MCF 10A (cell line): ENCODE data around the gene ENPP5. TPM values are rescaled to one million over a fixed set of nuclear protein-coding genes. Genes with fewer than 3 reads are reported as not detected.
"Not testable (repeated sequence)": the region's sequence is repeated elsewhere in the genome, so short reads cannot be mapped to it uniquely, and the experiment has no call there.

ENCODE experiments used
- BruUV-seq: library from RNA; stranded (reverse); fragments of 400-500 nt; replicated peaks from 2 replicates; lab custom pipeline; 2021; lab: Mats Ljungman, UMichigan
- CTCF ChIA-PET: fragments of 300-600 bp; sonication (Branson Sonifier 250); formaldehyde crosslinking; extraction: SDS; loops from one replicate; lab custom pipeline; 2021; ENCODE audit warnings: antibody characterized with exemption, inconsistent platforms; lab: Yijun Ruan, JAX
- POLR2A ChIA-PET: fragments of 300-600, 350-650 bp; sonication (Branson Sonifier 250); formaldehyde crosslinking; extraction: SDS; loops from one replicate; lab custom pipeline; 2020; ENCODE audit warnings: antibody characterized with exemption, inconsistent platforms; lab: Yijun Ruan, JAX
- DNase-seq: peaks from one replicate; pipeline ENCODE4 v3.0.0-alpha.2; 2018; ENCODE audit not compliant: unreplicated experiment
- H3K27ac Mint-ChIP-seq: one replicate; pipeline ENCODE4 v1.8.0; 2022; ENCODE audit warnings: mild to moderate bottlenecking, low read depth, mixed read lengths; ENCODE audit not compliant: unreplicated experiment
- H3K27me3 Mint-ChIP-seq: one replicate; pipeline ENCODE4 v1.8.0; 2022; ENCODE audit warnings: mixed read lengths; ENCODE audit not compliant: insufficient read depth, unreplicated experiment
- H3K36me3 Mint-ChIP-seq: one replicate; pipeline ENCODE4 v1.8.0; 2022; ENCODE audit warnings: mild to moderate bottlenecking, moderate library complexity, mixed read lengths; ENCODE audit not compliant: insufficient read depth, unreplicated experiment
- H3K4me1 Mint-ChIP-seq: one replicate; pipeline ENCODE4 v1.8.0; 2022; ENCODE audit warnings: mixed read lengths; ENCODE audit not compliant: insufficient read depth, unreplicated experiment
- H3K4me3 Mint-ChIP-seq: one replicate; pipeline ENCODE4 v1.8.0; 2022; ENCODE audit warnings: mild to moderate bottlenecking, moderate library complexity, mixed read lengths; ENCODE audit not compliant: unreplicated experiment
- H3K9me3 Mint-ChIP-seq: one replicate; pipeline ENCODE4 v1.8.0; 2022; ENCODE audit warnings: mixed read lengths; ENCODE audit not compliant: unreplicated experiment
- intact Hi-C: fragments of 100-400 bp; cut with micrococcal nuclease; formaldehyde crosslinking; loops from 2 replicates; pipeline ENCODE4 v1.14.1; 2022
- total RNA-seq: library from RNA; stranded (reverse); gene quantifications from 2 replicates; pipeline ENCODE4 v1.2.3, GENCODE V29; 2022
- TF ChIP-seq, protein P1 (sequence below): fragments of 200-600 bp; IDR thresholded peaks from one replicate; pipeline ENCODE4 v1.8.0; 2022; ENCODE audit warnings: antibody characterized with exemption, mild to moderate bottlenecking; ENCODE audit not compliant: unreplicated experiment

Gene ENPP5
- total RNA-seq, 1 experiment from 2014 or later, result 0.07 TPM

- intact Hi-C loops, result no loop called here
- peaks cover 37% of the 10 kb centered on the region for H3K27me3 Mint-ChIP-seq
- TF ChIP-seq, protein P1, sequence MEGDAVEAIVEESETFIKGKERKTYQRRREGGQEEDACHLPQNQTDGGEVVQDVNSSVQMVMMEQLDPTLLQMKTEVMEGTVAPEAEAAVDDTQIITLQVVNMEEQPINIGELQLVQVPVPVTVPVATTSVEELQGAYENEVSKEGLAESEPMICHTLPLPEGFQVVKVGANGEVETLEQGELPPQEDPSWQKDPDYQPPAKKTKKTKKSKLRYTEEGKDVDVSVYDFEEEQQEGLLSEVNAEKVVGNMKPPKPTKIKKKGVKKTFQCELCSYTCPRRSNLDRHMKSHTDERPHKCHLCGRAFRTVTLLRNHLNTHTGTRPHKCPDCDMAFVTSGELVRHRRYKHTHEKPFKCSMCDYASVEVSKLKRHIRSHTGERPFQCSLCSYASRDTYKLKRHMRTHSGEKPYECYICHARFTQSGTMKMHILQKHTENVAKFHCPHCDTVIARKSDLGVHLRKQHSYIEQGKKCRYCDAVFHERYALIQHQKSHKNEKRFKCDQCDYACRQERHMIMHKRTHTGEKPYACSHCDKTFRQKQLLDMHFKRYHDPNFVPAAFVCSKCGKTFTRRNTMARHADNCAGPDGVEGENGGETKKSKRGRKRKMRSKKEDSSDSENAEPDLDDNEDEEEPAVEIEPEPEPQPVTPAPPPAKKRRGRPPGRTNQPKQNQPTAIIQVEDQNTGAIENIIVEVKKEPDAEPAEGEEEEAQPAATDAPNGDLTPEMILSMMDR, result no peak
- no TSS peak for BruUV-seq
- no peaks in the 10 kb centered on the region for H3K36me3 Mint-ChIP-seq
- no peak for DNase-seq
- H3K9me3 Mint-ChIP-seq, result no peaks in the 10 kb centered on the region
- ChIA-PET POLR2A (no interaction called here), CTCF (no interaction called here)
- no peak overlapping the region for H3K4me3 Mint-ChIP-seq
- H3K27ac Mint-ChIP-seq, result no peak overlapping the region
- H3K4me1 Mint-ChIP-seq, result no peaks in the 10 kb centered on the region
These were observed 1.4 kb upstream of the ENPP5 start for GRCh38 chr6:46172176-46172575.

- Mint-ChIP-seq H3K27me3 (peaks cover 36% of the 10 kb centered on the region), H3K27ac (no peak overlapping the region), H3K36me3 (no peaks in the 10 kb centered on the region), H3K4me1 (no peaks in the 10 kb centered on the region), H3K9me3 (no peaks in the 10 kb centered on the region), H3K4me3 (no peak overlapping the region)
- CTCF ChIA-PET, result interaction anchor here (0.7 kb wide), 1 partner anchor 387 kb away, joined by 4 read pairs; no protein-coding TSS in a partner anchor
- no peak for DNase-seq
- POLR2A ChIA-PET, result no interaction called here
- TF ChIP-seq, protein P1, result no peak
- intact Hi-C loops, result no loop called here
- BruUV-seq, result no TSS peak
These were observed 10.7 kb downstream of the ENPP5 start for GRCh38 chr6:46160102-46160501.

DNA sequence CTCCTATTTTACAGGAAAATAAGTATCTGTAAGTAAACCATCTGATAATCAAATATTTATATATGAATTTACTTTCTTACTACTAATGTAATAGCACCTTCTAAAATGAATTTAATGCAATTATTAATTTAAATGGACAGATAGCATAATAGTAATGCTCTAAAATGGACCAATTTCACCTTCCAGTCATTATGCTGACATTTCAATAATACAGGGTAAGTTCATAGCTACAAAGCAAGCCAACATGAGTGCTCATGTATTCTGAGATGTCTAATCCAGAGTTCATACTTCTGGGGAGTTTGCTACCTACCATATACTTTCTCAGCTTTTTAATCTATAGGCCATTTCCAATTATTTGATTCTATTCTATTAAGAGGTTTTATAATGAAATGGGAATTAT lies 11.6 kb downstream of the ENPP5 start:
- no peaks in the 10 kb centered on the region for H3K9me3 Mint-ChIP-seq
- no peaks in the 10 kb centered on the region for H3K4me1 Mint-ChIP-seq
- TF ChIP-seq, protein P1, result no peak
- no peaks in the 10 kb centered on the region for H3K36me3 Mint-ChIP-seq
- no peak overlapping the region for H3K27ac Mint-ChIP-seq
- no TSS peak for BruUV-seq
- CTCF ChIA-PET, result interaction anchor here (0.6 to 0.7 kb wide), 2 partner anchors 256 to 1849 kb away, joined by 3 read pairs; no protein-coding TSS in a partner anchor
- peaks cover 44% of the 10 kb centered on the region for H3K27me3 Mint-ChIP-seq
- intact Hi-C loops, result no loop called here
- DNase-seq, result no peak
- H3K4me3 Mint-ChIP-seq, result no peak overlapping the region
- POLR2A ChIA-PET, result no interaction called here

- ChIA-PET POLR2A (interaction anchor here (0.6 to 1.3 kb wide), 2 partner anchors 20 to 299 kb away, joined by 4 to 7 read pairs; no protein-coding TSS in a partner anchor), CTCF (interaction anchor here (0.9 kb wide), 1 partner anchor 254 kb away, joined by 4 read pairs; no protein-coding TSS in a partner anchor)
- TF ChIP-seq, protein P1, result no peak
- Mint-ChIP-seq H3K9me3 (no peaks in the 10 kb centered on the region), H3K36me3 (no peaks in the 10 kb centered on the region), H3K4me3 (no peak overlapping the region), H3K27ac (no peak overlapping the region), H3K4me1 (no peaks in the 10 kb centered on the region), H3K27me3 (peaks cover 68% of the 10 kb centered on the region)
- intact Hi-C loops, result no loop called here
- no TSS peak for BruUV-seq
- DNase-seq, result no peak
These were observed 14.1 kb downstream of the ENPP5 start for GRCh38 chr6:46156701-46157100.

GRCh38 chr6:46149066-46149465 lies 21.7 kb downstream of the ENPP5 start:
- H3K4me1 Mint-ChIP-seq, H3K9me3 Mint-ChIP-seq, BruUV-seq, DNase-seq, H3K36me3 Mint-ChIP-seq, CTCF ChIA-PET, H3K4me3 Mint-ChIP-seq, intact Hi-C loops, POLR2A ChIA-PET, H3K27ac Mint-ChIP-seq: not testable (repeated sequence)
- H3K27me3 Mint-ChIP-seq, result peaks cover 69% of the 10 kb centered on the region
